Right ventricle myocardium superior (tissue), 1 donor: Measurements from ENCODE around the gene NRAP. TPM values are rescaled to one million over a fixed set of nuclear protein-coding genes. Genes with fewer than 3 reads are reported as not detected.

Source experiments
- ATAC-seq: fragments of 200-7000 bp; cut with Tn5 transposase; one replicate; pipeline ENCODE4 v1.9.1; 2020; ENCODE audit warnings: mild to moderate bottlenecking; ENCODE audit not compliant: poor library complexity
- DNase-seq: peaks from one replicate; pipeline ENCODE4 v3.0.0-alpha.2; 2020
- intact Hi-C: fragments of 100-400 bp; cut with DNase I; formaldehyde crosslinking; loops from one replicate; pipeline ENCODE4 v1.11.2; 2022
- total RNA-seq: library from RNA; stranded (reverse); fragmentation: NEBNext Ultra II Directional; extraction: Animal tissue kit (Norgen Biotek cat#: 25700); gene quantifications from one replicate; pipeline ENCODE4 v1.2.1, GENCODE V29; 2021
- donor health status: DM: no; HTN: yes; CAD: no; lungs with severe emphysema.

Gene NRAP
- total RNA-seq, 1 donor from 2014 or later, result 754 TPM

DNA sequence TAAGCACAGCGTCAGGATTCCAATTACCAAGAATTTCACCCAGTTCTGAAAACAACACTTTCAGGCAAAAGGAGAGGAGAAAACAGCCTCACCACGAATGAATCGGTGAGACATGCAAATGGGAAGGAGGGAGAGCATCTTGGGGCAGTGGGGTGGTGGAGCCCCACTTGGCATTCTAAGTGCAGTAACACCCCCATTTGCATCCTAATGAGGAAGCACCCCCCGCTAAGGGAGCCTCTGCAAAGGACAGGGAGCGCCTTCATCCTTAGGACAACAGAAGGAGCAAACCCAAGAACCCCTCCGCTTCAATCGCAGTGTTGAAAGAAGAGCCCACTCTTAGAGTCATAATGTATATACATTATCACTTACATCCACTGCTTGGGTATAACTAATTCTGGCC lies 46.8 kb downstream of the NRAP start:
- intact Hi-C loops, result no loop called here
- no peak for DNase-seq
- ATAC-seq, result no peak

DNA sequence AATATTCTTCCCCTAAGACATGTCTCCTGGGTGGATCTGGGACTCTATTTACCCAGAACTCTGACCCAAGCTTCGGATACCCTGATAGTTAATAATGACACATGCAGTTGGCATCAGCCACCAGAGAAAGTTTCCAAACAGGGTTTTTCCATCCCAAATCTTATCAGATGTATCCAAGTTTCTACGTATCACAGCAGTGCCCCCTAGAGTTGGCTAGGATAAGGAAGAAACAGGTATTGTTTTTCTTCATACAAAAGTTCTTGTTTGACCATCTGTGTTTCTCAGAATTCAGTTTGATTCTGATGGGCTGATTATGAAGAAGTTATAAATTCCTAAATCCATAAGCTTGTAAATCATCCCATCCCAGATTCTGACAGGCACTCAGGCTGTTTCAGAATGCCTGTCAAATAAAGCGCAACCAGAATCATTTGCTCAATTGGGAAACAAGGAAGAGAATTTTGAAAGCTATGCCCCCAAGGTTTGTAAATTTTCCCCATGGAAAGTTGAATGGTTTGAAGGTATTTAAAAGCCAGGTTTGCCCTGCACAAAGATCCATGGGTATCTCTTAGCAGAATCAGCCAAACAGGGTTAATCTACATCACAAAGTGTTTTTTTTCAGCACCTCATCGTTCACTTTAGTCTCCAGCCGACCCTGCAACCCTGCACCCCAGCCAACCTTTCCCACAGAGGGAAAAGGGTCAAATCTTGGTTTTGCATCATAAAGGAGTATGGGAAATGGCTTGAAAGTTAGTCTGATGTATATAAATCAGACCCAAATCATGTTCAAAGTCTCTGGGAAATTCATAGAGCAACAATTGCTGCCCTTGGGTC lies 47.4 kb downstream of the NRAP start:
- intact Hi-C loops, result no loop called here
- DNase-seq, result no peak
- no peak for ATAC-seq

DNA sequence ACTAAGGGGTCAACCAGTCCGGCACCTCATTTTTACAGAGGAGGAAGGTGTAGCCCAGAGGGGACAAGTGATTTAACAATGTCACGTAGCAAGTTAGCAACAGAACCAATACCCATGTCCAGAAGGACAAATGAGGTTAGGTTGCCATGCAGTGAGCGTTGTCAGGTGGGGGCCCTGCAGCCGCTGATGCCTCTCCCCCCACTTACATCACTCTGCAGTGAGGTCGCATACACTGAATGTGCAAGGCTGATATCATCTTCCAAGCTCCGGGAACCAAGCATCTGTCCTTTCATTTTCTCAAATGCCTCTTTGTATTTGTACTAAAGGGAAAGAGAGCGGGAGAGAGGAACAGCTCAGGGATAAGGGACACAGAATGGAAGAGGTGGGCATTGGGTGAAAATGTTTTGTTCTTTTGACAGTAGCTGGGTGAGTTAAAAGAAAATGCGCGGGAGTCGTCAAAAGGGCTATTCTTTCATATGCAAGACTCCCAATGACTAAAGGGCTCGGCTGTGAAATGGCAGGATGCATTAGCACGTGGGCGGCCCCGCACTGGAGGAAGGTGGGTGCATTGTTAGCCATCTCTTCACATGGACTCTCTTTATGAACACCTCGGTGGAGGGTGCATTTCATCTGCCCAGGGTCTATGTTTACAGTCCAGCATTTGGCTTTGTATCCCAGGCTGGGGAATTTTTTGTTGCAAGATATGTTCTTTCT lies 49.7 kb downstream of the NRAP start:
- DNase-seq (no peak), ATAC-seq (no peak)
- intact Hi-C loops, result no loop called here

DNA sequence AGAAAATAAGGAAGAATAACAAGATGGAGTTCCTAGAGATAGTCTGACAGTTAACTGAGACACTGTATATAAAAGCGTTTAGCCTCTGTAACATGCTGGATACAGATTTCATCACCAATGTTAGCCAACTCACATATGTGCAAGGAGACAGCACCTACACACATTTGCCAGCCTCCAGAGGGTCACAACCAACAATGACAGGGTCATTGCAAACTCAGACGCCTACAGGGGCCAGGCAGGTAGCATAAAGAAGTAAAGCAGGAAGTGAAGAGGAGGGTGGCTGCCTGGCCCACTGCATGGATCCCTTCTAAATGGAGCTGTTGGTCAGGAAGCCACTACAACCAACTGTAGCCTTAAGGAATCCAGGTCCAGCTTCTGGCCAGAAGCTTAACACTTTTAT lies 50.4 kb downstream of the NRAP start:
- intact Hi-C loops, result no loop called here
- DNase-seq (no peak), ATAC-seq (no peak)

DNA sequence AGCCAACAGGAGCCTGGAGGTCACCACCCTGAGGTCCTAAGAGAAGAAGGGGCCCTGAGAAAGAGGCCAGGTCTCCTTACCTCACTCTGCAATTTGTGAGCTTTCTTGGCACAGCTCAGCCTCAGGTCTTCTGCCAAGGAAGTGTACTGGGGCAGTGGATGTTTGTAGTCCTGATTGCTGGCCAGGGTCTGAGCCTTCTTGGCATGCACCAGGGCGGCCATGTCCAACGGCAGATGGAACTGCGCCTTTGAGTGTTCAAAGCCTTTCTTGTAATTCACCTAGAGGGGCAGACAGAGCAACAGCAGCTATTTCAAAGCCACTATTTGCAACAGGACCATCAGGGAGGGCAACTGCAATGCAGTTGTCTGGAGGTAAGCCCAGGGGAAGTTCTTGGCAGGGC lies 51.7 kb downstream of the NRAP start:
- ATAC-seq, result peak; percentile 83
- intact Hi-C loops, result no loop called here
- DNase-seq, result peak; percentile 65

DNA sequence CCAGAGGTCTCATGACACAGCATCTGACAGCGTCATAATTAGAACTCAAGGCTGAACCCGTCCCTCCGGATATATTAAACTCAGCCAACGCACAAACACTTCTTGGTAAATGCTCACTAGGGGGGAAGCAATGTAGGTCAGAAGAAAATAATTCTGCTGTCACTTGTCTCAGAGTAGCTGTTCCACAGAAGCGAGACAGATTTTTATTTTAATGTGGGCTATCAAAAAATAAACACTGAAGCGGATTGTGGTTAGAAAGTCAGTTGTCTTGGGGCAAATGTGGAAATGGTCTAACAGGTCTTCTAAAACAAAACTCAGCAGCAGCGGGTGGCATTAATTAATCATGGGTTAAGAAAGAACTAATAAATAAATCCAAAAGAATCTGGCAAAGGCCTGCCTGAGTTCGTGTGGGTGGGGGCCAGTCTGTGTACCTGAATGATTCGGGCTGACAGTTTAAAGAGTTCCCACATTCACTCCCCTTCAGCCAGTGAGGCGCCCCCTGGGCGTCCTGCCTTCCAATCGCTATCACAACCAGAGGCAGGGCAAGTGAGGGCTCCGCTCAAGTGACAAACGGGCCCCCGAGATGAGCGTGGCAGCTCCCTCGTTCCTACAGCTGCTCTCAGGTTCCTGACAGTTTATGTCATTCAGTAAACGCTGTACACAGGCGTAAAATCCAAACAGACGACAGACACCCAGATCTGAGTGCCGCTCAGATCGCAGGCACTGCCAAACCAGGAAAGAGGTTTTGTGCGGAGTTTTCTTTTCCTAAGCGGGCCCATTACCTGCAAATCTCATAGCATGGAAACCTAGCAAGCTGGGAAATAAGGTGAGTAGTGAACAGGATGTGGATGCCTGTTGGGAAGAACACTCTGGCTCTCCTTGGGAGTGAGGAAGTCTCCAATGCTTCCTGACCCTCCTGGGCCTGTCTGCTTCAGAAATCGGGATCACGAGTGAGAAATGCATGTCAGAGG lies 52.9 kb downstream of the NRAP start:
- DNase-seq (no peak), ATAC-seq (peak; percentile 21)
- intact Hi-C loops, result no loop called here

DNA sequence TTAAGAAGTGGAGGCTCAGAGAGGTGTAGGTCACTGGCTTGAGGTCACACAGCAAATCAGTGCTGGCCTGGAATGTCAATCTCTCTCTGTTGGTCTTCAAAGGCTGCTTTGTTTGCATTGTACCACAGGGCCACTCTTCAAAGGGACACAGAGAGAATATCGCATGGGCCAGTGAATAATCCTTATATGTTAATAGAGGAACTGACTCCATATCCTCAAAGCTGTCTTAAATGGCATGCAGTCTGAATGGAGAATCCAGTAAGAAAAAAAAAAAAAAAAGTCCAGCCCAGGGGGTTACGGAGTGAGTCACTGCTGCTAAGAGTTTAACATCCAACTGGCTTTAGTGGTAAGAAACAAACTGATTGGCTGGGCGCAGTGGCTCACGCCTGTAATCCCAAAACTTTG lies 54.1 kb downstream of the NRAP start:
- intact Hi-C loops, result no loop called here
- ATAC-seq, result no peak

DNA sequence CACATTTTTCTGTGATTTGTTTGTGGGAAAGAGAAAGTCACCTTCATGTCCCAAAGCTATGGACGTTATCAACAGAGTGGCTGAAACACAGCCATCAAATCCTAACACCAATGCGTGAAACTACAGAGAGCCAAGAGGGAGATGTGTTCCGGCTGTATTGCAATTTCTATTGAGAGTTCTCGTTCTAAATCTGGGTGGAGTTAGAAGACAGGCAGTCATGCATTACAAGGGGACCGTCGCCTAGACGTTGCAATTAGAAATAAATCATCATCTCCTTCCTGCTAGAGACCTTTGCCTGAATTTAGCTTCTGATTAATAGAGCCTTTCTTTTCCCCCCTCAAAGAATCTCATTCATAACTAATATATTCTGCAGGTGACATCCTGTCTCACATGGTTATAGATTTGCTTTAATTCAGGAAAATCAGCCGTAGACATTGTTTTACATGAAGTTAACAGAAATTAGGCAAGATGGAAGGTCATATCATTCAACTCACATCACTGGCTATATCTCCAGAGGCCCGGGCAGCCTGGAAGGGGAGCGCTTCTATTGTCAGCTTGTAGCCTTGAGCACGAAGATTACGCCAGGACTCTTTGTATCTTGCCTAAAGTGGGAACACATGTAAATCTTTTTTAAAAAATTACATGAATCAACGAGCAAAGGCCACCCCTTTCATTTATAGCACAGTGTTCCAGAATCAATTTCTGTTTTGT lies 58.4 kb downstream of the NRAP start:
- peak; percentile 63 for ATAC-seq

More for the DNA sequence above, 54.1 kb downstream of the NRAP start:
- DNase-seq, result no peak

DNA sequence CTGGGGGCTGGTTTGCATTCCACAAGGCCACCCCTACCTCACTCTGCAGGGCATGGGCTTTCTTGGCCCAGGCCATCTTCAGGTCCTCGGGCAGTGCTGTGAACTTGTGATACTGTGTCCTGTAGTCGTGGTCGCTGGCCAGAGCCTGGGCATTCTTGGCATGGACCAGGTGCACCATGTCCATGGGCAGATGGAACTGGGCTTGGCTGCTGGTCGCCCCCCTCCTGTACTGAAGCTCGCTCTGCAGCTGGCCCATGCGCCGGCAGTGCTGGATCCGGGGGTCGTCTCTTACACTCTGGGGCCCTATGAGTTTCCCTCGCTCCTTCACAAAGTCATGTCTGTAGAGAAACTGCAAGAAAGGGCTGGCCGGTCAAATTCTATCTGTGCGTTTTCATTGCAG lies 59.3 kb downstream of the NRAP start:
- peak; percentile 52 for ATAC-seq
- DNase-seq, result peak; percentile 52
- intact Hi-C loops, result no loop called here

More for the DNA sequence above, 58.4 kb downstream of the NRAP start:
- no peak for DNase-seq
- intact Hi-C loops, result no loop called here

DNA sequence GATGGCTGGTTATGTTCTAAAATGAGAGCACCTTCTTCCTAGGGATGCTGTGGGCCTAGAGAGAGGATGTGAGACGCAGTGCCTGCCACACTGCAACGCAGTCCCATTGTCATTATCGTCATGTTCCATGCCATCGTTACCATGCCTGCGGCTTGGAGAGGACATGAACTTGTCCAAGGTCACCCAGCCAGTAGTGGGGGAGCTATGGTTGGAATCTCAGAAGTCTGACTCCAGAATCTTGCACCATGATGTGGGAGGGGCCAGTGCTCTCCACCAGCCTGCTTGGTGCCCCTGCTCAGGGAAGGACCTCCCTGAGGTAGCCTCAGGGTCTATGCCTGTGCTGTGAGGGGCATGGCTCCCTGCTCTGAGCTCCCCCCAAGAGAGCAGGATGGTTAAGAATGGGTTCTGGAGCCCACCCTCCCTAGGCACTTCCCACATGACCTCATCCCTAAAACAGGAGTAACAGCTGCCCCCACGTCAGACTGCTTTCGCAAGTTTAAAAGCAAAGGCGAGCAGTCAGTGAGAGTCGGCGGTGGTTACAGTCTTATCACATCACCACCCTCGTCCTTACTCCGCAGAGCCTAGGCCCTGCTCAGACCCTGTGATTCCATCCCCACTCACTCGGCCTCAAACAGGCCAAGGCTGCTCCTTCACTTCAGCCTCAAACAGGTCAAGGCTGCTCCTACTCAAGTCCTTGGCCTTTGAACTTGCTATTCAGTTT lies 60.6 kb downstream of the NRAP start:
- intact Hi-C loops, result no loop called here
- peak; percentile 29 for ATAC-seq
- no peak for DNase-seq

DNA sequence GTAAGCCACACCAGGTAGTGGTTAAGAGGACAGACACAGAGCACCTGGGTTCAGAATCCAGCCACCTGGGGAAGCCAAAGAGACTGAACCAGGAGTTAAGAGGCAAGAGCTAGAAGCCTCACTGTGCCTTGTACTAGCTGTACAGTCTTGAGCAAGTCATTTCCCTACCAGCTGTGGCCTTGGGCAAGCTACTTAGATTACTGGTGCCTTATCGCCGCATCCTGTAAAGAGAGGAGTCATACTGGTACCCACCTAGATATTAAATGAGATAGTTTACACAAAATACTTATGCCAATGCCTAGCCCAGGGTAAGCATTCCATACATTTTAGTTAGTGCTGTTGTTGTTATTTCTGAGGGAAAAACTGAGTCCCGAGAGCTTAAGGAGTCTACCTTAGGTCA lies 63.3 kb downstream of the NRAP start:
- DNase-seq (no peak), ATAC-seq (no peak)
- intact Hi-C loops, result no loop called here

DNA sequence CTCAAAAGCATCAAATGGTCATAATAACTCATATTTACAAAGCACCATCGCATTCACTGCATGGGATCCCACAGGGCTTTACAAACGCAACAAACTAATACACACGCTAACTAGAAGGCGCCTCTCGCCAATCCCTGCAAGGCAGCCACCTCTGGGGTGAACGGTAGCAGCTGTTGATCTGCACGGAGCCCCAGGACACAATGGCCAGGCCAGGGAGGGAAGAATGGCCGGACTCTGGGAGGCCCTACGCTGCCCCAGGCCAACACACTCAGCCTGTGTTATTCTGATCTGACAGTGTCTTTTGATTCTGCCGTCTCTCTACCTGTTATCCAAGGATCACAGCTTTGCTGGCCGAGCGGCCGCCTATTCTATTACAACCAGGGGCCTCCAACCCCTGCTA lies 69.2 kb downstream of the NRAP start:
- ATAC-seq (no peak), DNase-seq (no peak)
- intact Hi-C loops, result no loop called here

DNA sequence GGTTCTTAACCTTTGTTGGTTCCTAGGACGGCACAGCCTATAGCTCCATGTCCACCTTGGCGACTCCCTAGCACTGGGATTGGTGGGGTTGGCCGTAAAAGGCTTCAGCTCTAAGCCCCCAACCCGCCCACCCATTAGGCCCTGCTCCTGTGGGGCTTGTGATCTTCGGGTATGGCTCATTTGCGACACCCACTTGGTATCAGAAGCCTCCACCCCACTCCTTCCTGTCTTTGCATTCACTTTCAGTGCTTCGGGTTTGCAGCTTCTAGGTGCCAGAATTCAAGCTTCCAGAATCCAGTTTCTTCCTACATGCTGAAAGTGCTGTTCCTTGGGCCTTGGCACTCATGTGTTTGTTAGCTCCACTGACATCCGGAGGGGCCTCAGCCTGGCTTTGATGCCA lies 71.5 kb downstream of the NRAP start:
- no peak for DNase-seq
- ATAC-seq, result no peak
- intact Hi-C loops, result no loop called here

DNA sequence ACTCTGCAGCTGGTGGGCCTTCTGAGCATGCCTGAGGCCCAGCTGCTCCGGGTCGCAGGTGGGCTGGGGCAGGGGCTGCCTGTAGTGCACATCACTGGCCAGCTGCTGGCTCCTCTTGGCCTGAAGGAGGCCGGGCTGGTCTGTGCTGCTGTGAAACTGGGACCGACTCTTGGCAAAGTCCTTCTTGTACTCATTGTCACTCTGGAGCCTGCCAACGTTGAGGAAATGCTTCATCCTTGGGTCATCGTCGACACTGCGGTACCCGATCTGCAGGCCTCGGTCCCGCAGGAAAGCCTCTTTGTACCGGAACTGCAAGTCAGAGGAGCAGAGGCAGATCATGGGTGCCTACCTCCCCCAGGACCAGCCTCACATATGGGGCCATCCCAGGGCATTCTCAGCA lies 73.3 kb downstream of the NRAP start:
- intact Hi-C loops, result no loop called here
- no peak for DNase-seq
- no peak for ATAC-seq

DNA sequence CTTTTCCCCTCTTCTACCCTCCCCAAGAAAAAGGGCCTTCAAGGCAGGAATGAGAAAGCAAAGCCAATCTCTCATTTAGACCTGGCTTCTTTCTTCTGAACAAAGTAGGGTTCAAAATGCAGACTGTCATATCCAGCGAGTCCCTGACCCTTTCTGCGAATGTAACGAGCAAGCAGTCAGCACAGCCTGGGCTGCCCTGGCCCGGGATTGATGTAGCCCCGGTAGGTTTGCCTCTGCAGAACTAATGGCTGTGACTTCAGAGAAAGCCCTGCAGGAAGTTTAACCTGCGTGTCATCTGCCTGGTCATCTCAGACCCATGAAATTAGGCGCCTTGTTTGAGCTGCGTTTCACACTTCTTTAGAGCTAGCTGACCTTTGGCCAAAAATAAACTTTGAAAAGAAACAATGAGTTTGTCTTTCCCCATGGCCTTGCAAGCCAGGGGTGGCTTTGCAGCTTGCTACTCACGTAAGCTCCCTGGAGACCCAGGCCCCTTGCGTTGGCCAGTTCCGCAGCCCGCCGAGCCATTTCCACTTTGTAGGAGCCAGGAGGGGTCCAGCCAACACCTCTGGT lies 74.6 kb downstream of the NRAP start:
- intact Hi-C loops, result no loop called here
- no peak for ATAC-seq
- no peak for DNase-seq

DNA sequence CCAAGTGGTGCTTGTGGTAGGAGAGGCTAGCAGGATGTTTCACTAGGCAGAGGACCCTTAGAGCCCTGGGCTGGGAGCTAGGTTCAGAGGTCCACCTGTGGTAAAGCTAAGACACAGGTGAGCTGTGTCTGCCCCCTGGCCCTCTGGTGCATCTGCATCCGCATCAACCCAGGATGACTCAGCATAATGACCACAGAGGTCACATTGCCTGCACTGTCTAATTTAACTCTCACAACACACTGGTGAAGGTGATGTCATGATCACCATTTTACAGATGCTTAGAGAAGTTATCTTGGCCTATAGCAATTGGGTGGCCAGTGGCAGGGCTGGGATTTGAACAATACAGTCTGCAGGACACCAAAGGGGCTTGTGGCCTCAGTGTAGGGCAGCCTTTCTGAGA lies 77.9 kb downstream of the NRAP start:
- intact Hi-C loops, result no loop called here
- no peak for DNase-seq
- ATAC-seq, result peak; percentile 42

DNA sequence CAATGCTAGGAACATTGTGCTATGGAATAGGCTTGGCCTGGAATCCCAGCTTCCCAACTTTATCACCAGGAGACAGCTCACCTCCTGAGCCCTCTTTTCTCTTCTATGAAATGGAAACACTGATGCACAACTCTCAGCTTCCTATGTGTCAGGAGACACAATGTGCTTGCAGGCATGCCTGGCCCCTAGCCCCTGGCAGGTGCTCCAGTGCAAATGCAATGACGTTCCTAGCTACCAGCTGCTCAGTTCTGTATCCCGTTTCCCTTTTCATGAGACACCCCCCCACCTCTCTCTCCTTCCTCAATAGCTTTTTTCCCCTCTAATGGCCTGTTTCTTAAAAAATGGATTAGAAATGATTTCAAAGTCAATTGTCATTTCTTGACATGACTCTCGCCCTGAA lies 80.3 kb downstream of the NRAP start:
- intact Hi-C loops, result no loop called here
- no peak for DNase-seq
- no peak for ATAC-seq

DNA sequence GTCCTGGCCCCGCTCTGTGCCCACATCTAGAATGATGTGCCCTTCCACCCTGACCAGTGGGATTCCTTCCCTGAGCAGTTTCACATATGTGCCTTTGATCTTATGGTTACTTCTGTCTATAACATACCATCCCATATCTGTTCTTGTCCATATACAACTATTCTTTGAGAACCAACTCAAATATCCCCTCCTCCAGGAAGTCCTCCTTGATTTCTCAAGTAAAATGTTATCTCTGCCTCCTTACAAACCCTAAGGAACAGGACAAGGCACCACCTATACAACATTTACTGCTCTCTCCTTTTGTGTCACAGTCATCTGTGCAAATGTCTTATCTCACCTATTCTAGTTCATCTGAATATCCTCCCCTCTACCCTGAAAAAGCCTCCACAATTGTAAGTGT lies 82.7 kb downstream of the NRAP start:
- DNase-seq (no peak), ATAC-seq (no peak)
- intact Hi-C loops, result no loop called here
